GM19467 (cell line): ENCODE measurements around the gene SLFN12L.
"Not testable (repeated sequence)": the region's sequence is repeated elsewhere in the genome, so short reads cannot be mapped to it uniquely, and the experiment has no call there.

Source experiments
- ATAC-seq: cut with Tn5 transposase; IDR thresholded peaks from one replicate; pipeline ENCODE4 v1.9.1; 2021; ENCODE audit warnings: mild to moderate bottlenecking, moderate library complexity; ENCODE audit not compliant: unreplicated experiment

SLFN12L gene

DNA sequence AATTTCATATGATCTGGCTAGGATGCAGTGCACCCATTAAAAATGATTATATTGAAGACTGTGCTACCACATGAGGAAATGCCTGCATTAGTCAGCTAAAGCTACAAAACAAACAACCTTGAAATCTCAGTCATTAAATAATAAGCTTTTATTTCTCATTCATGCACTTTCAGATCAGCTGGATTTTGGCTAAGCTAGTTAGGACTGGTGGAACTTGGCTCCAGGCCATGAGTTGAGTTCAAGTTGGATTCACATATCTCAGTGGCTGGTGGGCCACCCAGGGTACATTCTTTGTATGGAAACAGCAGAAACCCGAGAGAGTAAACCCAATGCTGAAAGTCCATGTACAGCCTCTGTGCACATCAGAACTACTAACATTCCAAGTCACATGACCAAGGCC, 6.4 kb upstream of the SLFN12L start:
- no peak for ATAC-seq

DNA sequence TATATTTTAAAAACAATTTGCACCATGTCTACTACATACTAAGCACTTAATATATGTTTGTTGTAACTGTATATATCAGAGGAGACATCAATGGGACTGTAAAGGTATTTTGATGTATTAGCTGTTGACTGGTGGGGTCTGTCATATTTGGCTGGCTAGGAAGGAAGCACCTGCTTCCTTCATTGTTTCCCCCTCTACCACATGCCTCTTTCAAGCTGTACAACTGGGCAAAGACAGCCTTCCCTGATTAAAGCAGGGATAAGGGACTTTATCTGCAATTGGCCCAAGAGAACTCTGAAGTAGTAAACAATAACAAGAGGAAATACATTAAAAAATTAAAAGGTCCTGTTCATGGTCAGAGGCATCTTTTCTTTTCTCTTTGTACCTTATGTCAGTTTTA, 5.5 kb upstream of the SLFN12L start:
- no peak for ATAC-seq

- ATAC-seq, result no peak
Observed at GRCh38 chr17:35541434-35541833, 4.0 kb upstream of the SLFN12L start.

DNA sequence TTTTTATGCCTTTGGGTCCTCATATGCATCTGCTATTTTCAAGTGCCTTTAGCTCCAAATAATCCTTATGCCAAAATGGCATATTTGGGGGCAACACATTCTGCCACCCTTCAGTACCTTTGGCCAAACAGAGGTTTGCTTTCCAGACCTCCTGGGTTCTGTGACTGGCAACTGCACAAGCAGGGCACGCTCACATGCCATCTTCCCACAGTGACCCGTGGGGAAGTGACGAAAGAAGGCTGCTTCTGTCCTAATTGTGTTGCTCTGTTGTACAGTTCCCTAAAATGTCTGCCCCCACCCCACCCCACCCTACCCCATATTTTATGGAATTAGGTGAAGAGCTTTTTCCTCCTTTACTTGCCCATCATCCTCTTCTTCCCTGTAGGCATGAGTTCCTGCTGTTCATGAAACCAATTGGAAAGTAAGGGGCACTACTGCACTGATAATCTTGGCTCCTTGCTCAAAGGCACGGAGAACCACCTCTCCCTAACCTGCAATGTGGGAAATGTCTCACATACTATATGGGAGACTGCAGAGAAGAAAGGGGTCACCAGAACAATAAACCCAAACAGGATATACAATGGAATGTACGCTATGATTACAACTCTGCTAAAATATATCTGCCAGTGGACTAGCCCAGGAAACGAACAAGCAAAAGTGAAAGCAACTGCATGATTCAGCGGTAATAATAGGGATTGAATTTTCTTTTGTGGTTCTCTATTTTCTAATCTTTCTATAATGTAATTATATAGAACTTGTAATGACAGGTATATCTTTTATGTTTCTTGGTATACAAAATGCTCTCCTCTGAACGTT, 3.3 kb upstream of the SLFN12L start:
- no peak for ATAC-seq

DNA sequence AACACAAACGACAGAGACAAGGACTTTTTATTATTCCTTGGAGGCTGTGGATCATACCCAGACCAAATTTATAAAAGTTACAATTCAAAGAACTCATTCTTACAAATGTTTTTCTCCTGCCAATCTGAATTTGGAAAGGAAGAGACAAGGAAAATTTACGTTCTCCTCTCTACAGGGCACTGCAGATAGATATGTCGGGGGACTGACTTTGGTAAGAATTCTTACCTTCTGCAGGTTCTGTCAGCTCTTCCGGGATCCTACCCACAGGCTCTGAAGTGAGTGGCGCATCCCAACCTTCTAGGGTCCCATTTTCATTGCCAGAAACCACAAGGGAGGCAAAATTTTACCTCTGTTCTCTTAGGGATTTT, 2.2 kb upstream of the SLFN12L start:
- no peak for ATAC-seq

- no peak for ATAC-seq
Observed at GRCh38 chr17:35536664-35537171, 760 bp downstream of the SLFN12L start.

- not testable (repeated sequence) for ATAC-seq
Observed at GRCh38 chr17:35535406-35535805, 2.1 kb downstream of the SLFN12L start.

- ATAC-seq, result no peak
Observed at GRCh38 chr17:35534576-35535093, 2.8 kb downstream of the SLFN12L start.

GRCh38 chr17:35531160-35531559, 6.3 kb downstream of the SLFN12L start:
- no peak for ATAC-seq

GRCh38 chr17:35529866-35530265, 7.6 kb downstream of the SLFN12L start:
- no peak for ATAC-seq

DNA sequence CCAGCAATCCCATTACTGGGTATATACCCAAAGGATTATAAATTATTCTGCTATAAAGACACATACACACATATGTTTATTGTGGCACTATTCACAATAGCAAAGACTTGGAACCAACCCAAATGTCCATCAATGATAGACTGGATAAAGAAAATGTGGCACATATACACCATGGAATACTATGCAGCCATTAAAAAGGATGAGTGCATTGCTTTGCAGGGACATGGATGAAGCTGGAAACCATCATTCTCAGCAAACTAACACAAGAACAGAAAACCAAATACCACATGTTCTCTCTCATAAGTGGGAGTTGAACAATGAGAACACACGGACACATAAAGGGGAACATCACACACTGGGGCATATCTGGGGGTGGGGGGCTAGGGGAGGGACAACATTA, 8.2 kb downstream of the SLFN12L start:
- not testable (repeated sequence) for ATAC-seq

DNA sequence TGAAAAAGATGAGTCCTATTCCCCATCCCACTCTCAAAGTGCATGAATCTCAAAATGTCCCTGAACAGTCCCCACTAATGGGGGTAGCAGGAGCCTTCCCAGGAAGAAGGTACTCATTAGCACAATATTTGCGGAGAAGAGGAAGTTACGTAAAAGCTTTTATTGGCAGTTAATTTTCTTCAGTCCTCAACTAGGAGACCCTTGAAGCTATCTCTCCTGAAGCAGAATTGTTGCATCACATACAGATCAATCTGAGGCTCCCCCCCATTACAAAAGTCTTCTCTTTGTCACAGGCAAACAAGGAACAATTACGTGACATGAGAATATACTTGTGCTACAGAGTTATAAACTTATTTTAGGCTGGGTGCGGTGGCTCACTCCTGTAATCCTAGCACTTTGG, 14.2 kb downstream of the SLFN12L start:
- no peak for ATAC-seq

GRCh38 chr17:35521654-35522256, 15.7 kb downstream of the SLFN12L start:
- not testable (repeated sequence) for ATAC-seq

DNA sequence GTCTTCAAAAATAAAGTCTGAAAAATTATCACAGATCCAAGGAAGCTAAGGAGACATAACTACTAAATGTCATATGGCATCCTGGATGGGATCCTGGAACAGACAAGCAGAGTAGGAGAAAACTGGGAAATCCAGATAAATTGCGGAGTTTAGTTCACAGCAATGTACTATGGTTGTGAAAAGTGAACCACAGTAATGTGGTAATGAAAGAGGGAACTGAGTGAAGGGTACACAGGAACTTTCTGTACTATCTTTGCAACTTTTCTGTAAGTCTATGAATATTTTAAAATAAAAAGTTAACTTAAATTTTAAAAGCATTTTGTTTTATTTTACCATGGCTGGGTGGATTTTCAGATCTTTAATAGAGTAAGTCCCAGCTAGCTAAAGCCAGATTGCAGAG, 16.3 kb downstream of the SLFN12L start:
- ATAC-seq, result no peak

DNA sequence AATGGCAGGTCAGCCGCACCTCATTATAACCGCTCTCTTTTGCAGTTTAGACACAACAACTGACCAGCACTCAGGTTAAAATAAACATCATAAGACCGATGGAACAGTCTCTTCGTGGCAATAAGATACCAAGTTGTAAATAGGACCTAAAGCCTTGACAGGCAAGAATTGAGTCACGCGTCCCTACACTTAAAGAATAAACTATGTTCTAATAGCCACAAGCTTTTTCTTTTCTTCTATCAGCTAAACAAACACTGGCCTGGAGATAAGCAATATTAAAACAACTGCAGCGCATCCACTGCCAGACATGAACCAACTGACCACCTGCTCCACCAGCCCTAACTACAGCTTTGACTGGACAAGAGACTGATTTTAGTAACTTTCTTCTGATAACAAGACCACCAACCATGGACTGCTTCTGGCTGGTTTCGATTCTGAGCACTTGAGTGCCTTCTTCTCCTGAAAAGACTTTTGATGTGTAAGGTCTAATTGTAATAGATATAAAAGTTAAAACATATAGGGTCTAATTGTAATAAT, 17.5 kb downstream of the SLFN12L start:
- no peak for ATAC-seq

DNA sequence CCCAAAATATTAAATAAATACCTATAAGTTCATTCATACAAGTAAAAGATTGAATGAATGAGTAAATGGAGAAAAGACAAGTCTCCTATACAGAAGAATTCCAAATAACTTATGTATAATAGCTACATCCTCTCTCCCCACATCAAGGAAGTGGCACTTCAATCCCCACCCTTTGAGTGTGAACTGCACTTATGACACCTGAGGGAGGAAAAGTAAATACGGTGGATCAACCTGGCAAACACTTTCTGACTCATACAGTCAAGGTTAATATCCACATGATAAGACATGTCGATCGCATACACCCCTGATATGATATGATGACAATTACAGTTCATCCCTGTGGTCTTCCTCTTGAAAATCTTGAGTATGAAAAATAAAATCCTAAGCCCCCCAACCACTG, 18.0 kb downstream of the SLFN12L start:
- no peak for ATAC-seq

- ATAC-seq, result not testable (repeated sequence)
Observed at GRCh38 chr17:35518431-35518830, 19.0 kb downstream of the SLFN12L start.

DNA sequence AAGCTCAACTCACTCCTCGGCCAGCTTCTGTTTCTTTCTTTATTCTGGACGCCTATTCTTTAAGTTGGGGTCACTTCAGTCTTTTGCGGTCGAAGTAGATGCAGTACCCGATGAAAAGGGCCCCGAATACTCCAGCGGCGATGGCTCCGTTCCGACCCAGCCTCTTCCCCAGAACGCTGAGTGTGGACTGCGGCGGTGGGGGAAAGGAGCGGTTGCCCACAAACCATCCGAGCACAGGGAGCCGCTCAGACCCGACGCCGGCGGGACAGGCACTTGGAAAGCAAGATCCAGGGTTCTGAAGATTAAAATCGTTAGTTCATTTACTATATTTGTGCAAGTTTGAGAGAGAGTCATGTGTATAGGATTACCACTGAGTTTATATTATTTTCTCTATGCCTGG, 22.5 kb downstream of the SLFN12L start:
- no peak for ATAC-seq

GRCh38 chr17:35514564-35514963, 22.9 kb downstream of the SLFN12L start:
- ATAC-seq, result no peak

DNA sequence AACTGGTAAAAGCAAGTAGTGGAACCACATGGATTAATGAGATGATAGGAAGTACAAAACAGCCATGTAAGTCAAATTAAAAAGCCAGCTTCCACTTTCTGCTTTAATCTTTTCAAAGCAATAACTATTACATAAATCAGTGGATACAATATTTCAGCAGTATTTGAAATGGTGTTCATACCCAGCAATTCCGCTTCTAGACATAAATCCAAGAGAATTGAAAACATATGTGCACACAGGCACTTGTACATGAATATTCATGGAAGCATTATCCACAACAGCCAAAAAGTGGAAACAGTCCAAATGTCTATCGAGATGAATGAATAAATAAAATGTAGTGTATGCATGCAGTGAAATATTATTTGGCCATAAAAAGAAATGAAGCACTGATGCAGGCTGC, 27.4 kb downstream of the SLFN12L start:
- no peak for ATAC-seq

DNA sequence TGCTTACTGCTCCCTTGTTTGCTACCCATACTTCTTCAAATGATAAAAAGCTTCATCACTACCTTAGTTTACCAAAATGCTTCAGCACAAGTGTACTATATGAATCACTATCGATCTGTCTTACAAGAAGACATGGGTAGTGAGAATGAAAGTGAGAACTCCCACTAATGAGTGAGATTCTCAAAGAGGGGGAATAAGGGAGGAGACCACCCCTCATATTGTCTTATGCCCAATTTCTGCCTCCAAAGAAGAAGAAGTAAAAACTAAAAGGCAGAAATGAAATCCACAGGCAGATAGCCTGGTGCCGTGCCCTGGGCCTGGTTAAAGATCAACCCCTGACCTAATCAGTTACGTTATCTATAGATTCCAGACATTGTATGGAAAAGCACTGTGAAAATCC, 29.8 kb downstream of the SLFN12L start:
- ATAC-seq, result not testable (repeated sequence)

- no peak for ATAC-seq
Observed at GRCh38 chr17:35499548-35499947, 37.9 kb downstream of the SLFN12L start.
